Measurements from ENCODE around the gene ZNF316.
"Not testable (repeated sequence)": the region's sequence is repeated elsewhere in the genome, so short reads cannot be mapped to it uniquely, and the experiment has no call there.

The ZNF316 gene

DNA sequence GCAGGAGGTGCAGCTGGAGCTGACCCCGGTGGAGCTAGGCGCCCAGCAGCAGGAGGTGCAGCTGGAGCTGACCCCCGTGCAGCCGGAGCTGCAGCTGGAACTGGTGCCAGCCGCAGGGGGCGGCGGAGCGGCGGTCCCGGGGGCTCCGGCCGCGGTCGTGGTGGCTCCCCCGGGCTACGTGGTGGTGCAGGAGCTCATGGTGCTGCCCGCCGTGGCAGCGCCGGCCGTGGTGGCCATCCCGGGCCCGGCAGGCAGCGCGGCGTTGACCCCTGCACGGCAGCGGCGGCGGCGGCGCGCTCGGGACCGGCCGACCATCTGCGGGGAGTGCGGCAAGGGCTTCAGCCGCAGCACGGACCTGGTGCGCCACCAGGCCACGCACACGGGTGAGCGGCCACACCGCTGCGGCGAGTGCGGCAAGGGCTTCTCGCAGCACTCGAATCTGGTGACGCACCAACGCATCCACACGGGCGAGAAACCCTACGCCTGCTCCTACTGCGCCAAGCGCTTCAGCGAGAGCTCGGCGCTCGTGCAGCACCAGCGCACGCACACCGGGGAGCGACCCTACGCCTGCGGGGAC lies 14.9 kb upstream of the ZNF316 start:
- H3K27me3 ChIP-seq (ENCODE audit: control insufficient read depth in 1 of 2, insufficient read depth in 2 of 2, low read length in 2 of 2): no peaks in the 10 kb centered on the region
- H3K9ac ChIP-seq (ENCODE audit: low read length in 2 of 2): no peak overlapping the region
- H3K27ac ChIP-seq (ENCODE audit: low read length): no peak overlapping the region
- no peak overlapping the region for H3K4me3 ChIP-seq (ENCODE audit: low read length in 2 of 2)
- peaks cover 11 to 18% of the 10 kb centered on the region in 2 donors for H3K36me3 ChIP-seq (ENCODE audit: control insufficient read depth in 2 of 2, insufficient read depth in 2 of 2, low read length in 2 of 2)
- H3K4me1 ChIP-seq (ENCODE audit: control insufficient read depth, insufficient read depth, low read length): no peaks in the 10 kb centered on the region
- no peaks in the 10 kb centered on the region for H3K9me3 ChIP-seq (ENCODE audit: control insufficient read depth in 2 of 2, low read length in 2 of 2)

DNA sequence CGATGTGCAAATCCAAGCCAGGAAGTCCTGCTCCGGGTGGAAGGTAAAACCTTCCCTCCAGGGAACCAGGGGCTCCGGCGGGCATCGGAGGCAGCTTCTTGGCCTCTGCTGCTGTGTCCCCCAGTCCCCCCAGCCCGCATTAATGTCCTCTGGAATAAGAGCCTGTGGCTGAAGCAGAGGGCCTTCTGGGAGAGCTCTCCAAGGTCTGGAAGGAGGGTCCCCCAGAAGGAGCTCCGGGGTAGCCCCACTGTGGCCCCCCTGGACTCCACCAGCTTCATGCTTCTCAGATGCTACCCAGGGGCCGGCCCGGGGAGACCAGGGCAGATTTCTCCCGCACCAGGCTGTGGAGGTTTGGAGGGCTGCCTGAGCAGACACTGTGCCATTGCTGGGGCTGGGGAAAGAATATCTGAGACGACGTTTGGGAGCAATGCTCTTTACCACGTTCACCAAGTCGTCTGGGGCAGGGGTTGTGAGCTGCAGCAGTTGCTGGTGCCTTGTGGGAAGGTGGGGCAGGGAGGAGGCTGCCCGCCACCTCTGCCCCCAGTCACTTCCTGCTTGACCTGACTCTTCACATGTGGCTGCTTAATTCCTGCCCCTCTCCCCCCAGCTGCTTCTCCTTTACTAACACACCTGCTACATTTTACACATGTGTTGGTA lies 13.4 kb upstream of the ZNF316 start:
- H3K9me3 ChIP-seq (ENCODE audit: control insufficient read depth in 2 of 2, low read length in 2 of 2): no peaks in the 10 kb centered on the region
- no peak overlapping the region for H3K27ac ChIP-seq (ENCODE audit: low read length)
- no peak overlapping the region for H3K4me3 ChIP-seq (ENCODE audit: low read length in 2 of 2)
- no peaks in the 10 kb centered on the region for H3K4me1 ChIP-seq (ENCODE audit: control insufficient read depth, insufficient read depth, low read length)
- H3K9ac ChIP-seq (ENCODE audit: low read length in 2 of 2): no peak overlapping the region
- no peaks in the 10 kb centered on the region for H3K27me3 ChIP-seq (ENCODE audit: control insufficient read depth in 1 of 2, insufficient read depth in 2 of 2, low read length in 2 of 2)
- peaks cover 8 to 12% of the 10 kb centered on the region in 2 donors for H3K36me3 ChIP-seq (ENCODE audit: control insufficient read depth in 2 of 2, insufficient read depth in 2 of 2, low read length in 2 of 2)

- no peaks in the 10 kb centered on the region for H3K9me3 ChIP-seq (ENCODE audit: control insufficient read depth in 2 of 2, low read length in 2 of 2)
- no peaks in the 10 kb centered on the region for H3K4me1 ChIP-seq (ENCODE audit: control insufficient read depth, insufficient read depth, low read length)
- H3K27ac ChIP-seq (ENCODE audit: low read length): no peak overlapping the region
- H3K9ac ChIP-seq (ENCODE audit: low read length in 2 of 2): no peak overlapping the region
- H3K4me3 ChIP-seq (ENCODE audit: low read length in 2 of 2): no peak overlapping the region
- no peaks in the 10 kb centered on the region for H3K27me3 ChIP-seq (ENCODE audit: control insufficient read depth in 1 of 2, insufficient read depth in 2 of 2, low read length in 2 of 2)
- peaks cover 8 to 12% of the 10 kb centered on the region in 2 donors for H3K36me3 ChIP-seq (ENCODE audit: control insufficient read depth in 2 of 2, insufficient read depth in 2 of 2, low read length in 2 of 2)
Measured at GRCh38 chr7:6624246-6624611, 12.9 kb upstream of the ZNF316 start.

DNA sequence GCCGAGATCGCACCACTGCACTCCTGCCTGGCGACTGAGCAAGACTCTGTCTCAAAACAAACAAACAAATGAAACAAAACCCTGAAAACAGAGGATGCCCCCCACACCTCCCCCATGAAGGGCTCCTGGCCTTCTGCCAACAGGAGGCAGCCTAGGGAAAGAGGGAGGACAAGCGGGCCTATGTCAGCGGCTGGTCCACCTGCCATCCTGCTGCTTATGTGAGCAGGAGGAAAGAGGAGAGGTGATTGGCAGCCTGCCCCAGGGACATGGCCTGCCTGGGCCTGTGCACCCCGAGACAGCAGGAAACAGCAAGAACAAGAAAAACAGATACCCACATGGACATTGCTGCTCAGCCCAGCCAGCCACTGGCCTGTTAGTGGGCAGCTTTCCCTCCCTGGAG lies 9.1 kb upstream of the ZNF316 start:
- Histone ChIP-seq H3K4me1 (ENCODE audit: control insufficient read depth, insufficient read depth, low read length) (no peaks in the 10 kb centered on the region), H3K9ac (ENCODE audit: low read length in 2 of 2) (no peak overlapping the region), H3K27ac (ENCODE audit: low read length) (no peak overlapping the region), H3K27me3 (ENCODE audit: control insufficient read depth in 1 of 2, insufficient read depth in 2 of 2, low read length in 2 of 2) (no peaks in the 10 kb centered on the region), H3K9me3 (ENCODE audit: control insufficient read depth in 2 of 2, low read length in 2 of 2) (no peaks in the 10 kb centered on the region), H3K4me3 (ENCODE audit: low read length in 2 of 2) (no peak overlapping the region), H3K36me3 (ENCODE audit: control insufficient read depth in 2 of 2, insufficient read depth in 2 of 2, low read length in 2 of 2) (peaks cover 0 to 3% of the 10 kb centered on the region in 2 donors)

DNA sequence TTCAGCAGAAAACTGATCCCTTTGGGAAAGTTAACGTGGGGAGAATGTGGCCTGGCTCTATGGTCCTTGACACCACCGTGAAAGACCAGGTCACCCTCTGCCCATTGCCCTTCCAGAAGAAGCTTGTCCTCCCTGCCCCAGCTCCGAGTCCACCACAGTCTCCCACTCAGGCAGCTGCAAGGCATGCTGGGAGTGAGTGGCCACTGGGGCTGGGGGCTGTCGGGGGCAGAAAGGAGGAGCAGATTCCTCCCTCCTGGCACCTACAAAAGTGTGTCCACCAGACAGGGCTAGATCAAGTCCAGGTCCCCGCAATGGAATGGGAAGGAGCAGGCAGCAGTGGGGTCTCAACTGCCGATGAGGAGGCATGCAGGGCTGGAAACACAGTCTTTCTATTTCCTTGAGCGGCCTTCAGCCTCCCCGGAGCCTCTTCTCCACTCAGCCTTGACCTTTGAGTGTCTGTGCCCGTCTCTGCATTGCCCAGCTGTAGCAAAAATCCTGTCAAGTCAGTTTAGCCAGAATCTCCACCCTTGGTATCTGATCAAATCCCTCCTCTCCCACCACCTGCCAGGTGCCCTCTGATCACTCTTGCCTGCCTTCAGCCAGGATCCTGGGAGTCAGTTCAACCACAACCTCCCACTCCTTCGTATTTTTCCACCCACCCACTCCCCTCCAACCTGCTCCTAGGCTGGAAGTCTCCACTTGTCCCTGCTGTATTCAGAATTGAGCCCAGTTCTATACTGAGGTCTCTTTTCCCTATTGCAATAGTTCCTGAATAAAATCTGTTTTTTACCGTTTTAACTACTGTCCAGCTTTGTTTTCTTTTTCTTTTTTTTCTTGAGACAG lies 6.9 kb upstream of the ZNF316 start:
- no peak overlapping the region for H3K27ac ChIP-seq (ENCODE audit: low read length)
- H3K36me3 ChIP-seq (ENCODE audit: control insufficient read depth in 2 of 2, insufficient read depth in 2 of 2, low read length in 2 of 2): no peaks in the 10 kb centered on the region
- no peak overlapping the region for H3K9ac ChIP-seq (ENCODE audit: low read length in 2 of 2)
- H3K4me3 ChIP-seq (ENCODE audit: low read length in 2 of 2): no peak overlapping the region
- H3K4me1 ChIP-seq (ENCODE audit: control insufficient read depth, insufficient read depth, low read length): no peaks in the 10 kb centered on the region
- H3K27me3 ChIP-seq (ENCODE audit: control insufficient read depth in 1 of 2, insufficient read depth in 2 of 2, low read length in 2 of 2): no peaks in the 10 kb centered on the region
- H3K9me3 ChIP-seq (ENCODE audit: control insufficient read depth in 2 of 2, low read length in 2 of 2): no peaks in the 10 kb centered on the region

- Histone ChIP-seq H3K9ac (ENCODE audit: low read length in 2 of 2) (no peak overlapping the region), H3K36me3 (ENCODE audit: control insufficient read depth in 2 of 2, insufficient read depth in 2 of 2, low read length in 2 of 2) (no peaks in the 10 kb centered on the region), H3K27me3 (ENCODE audit: control insufficient read depth in 1 of 2, insufficient read depth in 2 of 2, low read length in 2 of 2) (no peaks in the 10 kb centered on the region), H3K4me3 (ENCODE audit: low read length in 2 of 2) (no peak overlapping the region), H3K9me3 (ENCODE audit: control insufficient read depth in 2 of 2, low read length in 2 of 2) (no peaks in the 10 kb centered on the region), H3K4me1 (ENCODE audit: control insufficient read depth, insufficient read depth, low read length) (peaks cover 6% of the 10 kb centered on the region), H3K27ac (ENCODE audit: low read length) (no peak overlapping the region)
Measured at GRCh38 chr7:6631605-6632004, 5.5 kb upstream of the ZNF316 start.

GRCh38 chr7:6634021-6634420 lies 3.1 kb upstream of the ZNF316 start:
- no peaks in the 10 kb centered on the region for H3K9me3 ChIP-seq (ENCODE audit: control insufficient read depth in 2 of 2, low read length in 2 of 2)
- no peaks in the 10 kb centered on the region for H3K27me3 ChIP-seq (ENCODE audit: control insufficient read depth in 1 of 2, insufficient read depth in 2 of 2, low read length in 2 of 2)
- no peaks in the 10 kb centered on the region for H3K36me3 ChIP-seq (ENCODE audit: control insufficient read depth in 2 of 2, insufficient read depth in 2 of 2, low read length in 2 of 2)
- H3K27ac ChIP-seq (ENCODE audit: low read length): no peak overlapping the region
- H3K4me1 ChIP-seq (ENCODE audit: control insufficient read depth, insufficient read depth, low read length): peaks cover 18% of the 10 kb centered on the region
- no peak overlapping the region for H3K4me3 ChIP-seq (ENCODE audit: low read length in 2 of 2)
- no peak overlapping the region for H3K9ac ChIP-seq (ENCODE audit: low read length in 2 of 2)

DNA sequence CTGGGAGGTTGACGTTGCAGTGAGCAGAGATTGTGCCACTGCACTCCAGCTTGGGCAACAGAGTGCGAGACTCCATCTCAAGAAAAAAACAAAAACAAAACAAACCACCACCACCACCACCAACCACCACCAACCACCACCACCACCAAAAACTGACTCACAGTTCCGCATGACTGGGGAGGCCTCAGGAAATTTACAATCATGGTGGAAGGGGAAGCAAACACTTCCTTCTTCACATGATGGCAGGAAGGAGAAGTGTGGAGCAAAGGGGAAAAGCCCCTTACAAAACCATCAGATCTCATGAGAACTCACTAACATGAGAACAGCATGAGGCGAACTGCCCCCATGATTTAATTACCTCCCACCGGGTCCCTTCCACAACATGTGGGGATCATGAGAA lies 2.1 kb upstream of the ZNF316 start:
- not testable (repeated sequence) for H3K36me3 ChIP-seq (ENCODE audit: control insufficient read depth in 2 of 2, insufficient read depth in 2 of 2, low read length in 2 of 2); H3K9me3 ChIP-seq (ENCODE audit: control insufficient read depth in 2 of 2, low read length in 2 of 2); H3K27me3 ChIP-seq (ENCODE audit: control insufficient read depth in 1 of 2, insufficient read depth in 2 of 2, low read length in 2 of 2); H3K27ac ChIP-seq (ENCODE audit: low read length); H3K4me3 ChIP-seq (ENCODE audit: low read length in 2 of 2); H3K9ac ChIP-seq (ENCODE audit: low read length in 2 of 2)
- H3K4me1 ChIP-seq (ENCODE audit: control insufficient read depth, insufficient read depth, low read length): peaks cover 18% of the 10 kb centered on the region

- H3K4me1 ChIP-seq (ENCODE audit: control insufficient read depth, insufficient read depth, low read length): peaks cover 18% of the 10 kb centered on the region
- H3K4me3 ChIP-seq (ENCODE audit: low read length in 2 of 2): peak overlapping the region; percentile 69 to 79
- no peak overlapping the region for H3K27ac ChIP-seq (ENCODE audit: low read length)
- H3K9me3 ChIP-seq (ENCODE audit: control insufficient read depth in 2 of 2, low read length in 2 of 2): no peaks in the 10 kb centered on the region
- H3K36me3 ChIP-seq (ENCODE audit: control insufficient read depth in 2 of 2, insufficient read depth in 2 of 2, low read length in 2 of 2): peaks cover 5 to 12% of the 10 kb centered on the region in 2 donors
- H3K9ac ChIP-seq (ENCODE audit: low read length in 2 of 2): peak overlapping the region; percentile 68 to 73
- H3K27me3 ChIP-seq (ENCODE audit: control insufficient read depth in 1 of 2, insufficient read depth in 2 of 2, low read length in 2 of 2): no peaks in the 10 kb centered on the region
Measured at GRCh38 chr7:6637544-6638229, 569 bp downstream of the ZNF316 start.

- Histone ChIP-seq H3K4me1 (ENCODE audit: control insufficient read depth, insufficient read depth, low read length) (peaks cover 18% of the 10 kb centered on the region), H3K36me3 (ENCODE audit: control insufficient read depth in 2 of 2, insufficient read depth in 2 of 2, low read length in 2 of 2) (peaks cover 12 to 23% of the 10 kb centered on the region in 2 donors), H3K9me3 (ENCODE audit: control insufficient read depth in 2 of 2, low read length in 2 of 2) (no peaks in the 10 kb centered on the region), H3K27ac (ENCODE audit: low read length) (no peak overlapping the region), H3K4me3 (ENCODE audit: low read length in 2 of 2) (peak overlapping the region in 1 of 2 donors; percentile 79), H3K27me3 (ENCODE audit: control insufficient read depth in 1 of 2, insufficient read depth in 2 of 2, low read length in 2 of 2) (no peaks in the 10 kb centered on the region), H3K9ac (ENCODE audit: low read length in 2 of 2) (no peak overlapping the region)
Measured at GRCh38 chr7:6639032-6639431, 1.9 kb downstream of the ZNF316 start.

All from stomach smooth muscle (tissue), 2 donors.